HepG2 (cell line): ENCODE data around the gene ZBTB26. TPM values are rescaled to one million over a fixed set of nuclear protein-coding genes. Genes with fewer than 3 reads are reported as not detected.
A peak's percentile ranks its signal among the peaks of the same experiment; 100 is the strongest.

Experiments used
- CREB1 ChIP-seq, 2 experiments: fragments of 450-650 bp in 1 of 2; IDR thresholded peaks; 2 replicates each; pipeline ENCODE4 v1.6.1; 2016 to 2017; ENCODE audit warnings: control low read depth in 1 of 2, mild to moderate bottlenecking in 1 of 2, missing compliant biosample characterization in 1 of 2, missing genetic modification characterization in 1 of 2
- RBAK ChIP-seq: sonication (generic); formaldehyde crosslinking; IDR thresholded peaks from 2 replicates; pipeline ENCODE4 v1.5.1; 2020; ENCODE audit warnings: mild to moderate bottlenecking, missing genetic modification reagents
- SOX13 ChIP-seq, 3 experiments: fragments of 450-650 bp in 1 of 3; sonication (generic) in 1 of 3; formaldehyde crosslinking in 1 of 3; IDR thresholded peaks in 2 of 3; conservative IDR thresholded peaks in 1 of 3; 2 replicates each; pipeline versions ENCODE4 v1.5.0 to v1.6.1; 2016 to 2020; ENCODE audit warnings: antibody characterized with exemption in 1 of 3, mild to moderate bottlenecking in 1 of 3, missing compliant biosample characterization in 1 of 3, missing genetic modification reagents in 1 of 3, moderate library complexity in 1 of 3
- ZNF180 ChIP-seq: sonication (generic); formaldehyde crosslinking; IDR thresholded peaks from 2 replicates; pipeline ENCODE4 v1.4.0; 2020; ENCODE audit warnings: low read depth, missing genetic modification reagents, borderline replicate concordance
- ZNF224 ChIP-seq: sonication (generic); formaldehyde crosslinking; IDR thresholded peaks from 2 replicates; pipeline ENCODE4 v1.5.0; 2020; ENCODE audit warnings: mild to moderate bottlenecking, missing genetic modification reagents
- ZNF333 ChIP-seq: sonication (generic); formaldehyde crosslinking; IDR thresholded peaks from 2 replicates; pipeline ENCODE4 v1.4.0; 2020; ENCODE audit warnings: mild to moderate bottlenecking, missing genetic modification reagents, borderline replicate concordance
- ZNF546 ChIP-seq: sonication (generic); formaldehyde crosslinking; conservative IDR thresholded peaks from 2 replicates; pipeline ENCODE4 v1.8.1; 2023; ENCODE audit warnings: mild to moderate bottlenecking, missing genetic modification reagents
- polyA plus RNA-seq, 8 experiments: library from polyadenylated mRNA; depleted of rRNA in 3 of 8; stranded (reverse) in 7 of 8; unstranded in 1 of 8; fragments of >200 nt; fragmentation: Illumina TruSeq in 4 of 8; extraction: Trizol in 4 of 8; gene quantifications; 2 replicates each; pipeline versions ENCODE4 v1.2.1 to v1.2.3, GENCODE V29; 2011 to 2016; ENCODE audit warnings: low read depth in 4 of 8, missing spikeins in 1 of 8, mixed read lengths in 1 of 8; ENCODE audit not compliant: insufficient read depth in 1 of 8
- total RNA-seq, 5 experiments: library from RNA; depleted of rRNA; stranded (reverse); fragments of >200 nt; fragmentation: Illumina TruSeq; extraction: Trizol; gene quantifications; 2 replicates each; pipeline ENCODE4 v1.2.3, GENCODE V29; 2016; ENCODE audit warnings: low read depth in 1 of 5
- TF ChIP-seq, protein P1 (sequence below): sonication (generic); formaldehyde crosslinking; IDR thresholded peaks from 2 replicates; pipeline ENCODE4 v1.5.0; 2020; ENCODE audit warnings: mild to moderate bottlenecking, missing genetic modification reagents
- TF ChIP-seq, protein P2 (sequence below): IDR thresholded peaks from 2 replicates; pipeline ENCODE4 v1.6.1; 2016; ENCODE audit warnings: missing compliant biosample characterization, missing genetic modification reagents, borderline replicate concordance
- TF ChIP-seq, protein P3 (sequence below): sonication (generic); formaldehyde crosslinking; IDR thresholded peaks from 2 replicates; pipeline ENCODE4 v1.4.0; 2020; ENCODE audit warnings: missing genetic modification reagents
- TF ChIP-seq, protein P4 (sequence below): sonication (generic); formaldehyde crosslinking; IDR thresholded peaks from 2 replicates; pipeline ENCODE4 v1.4.0; 2020; ENCODE audit warnings: missing genetic modification reagents
- TF ChIP-seq, protein P5 (sequence below): sonication (generic); formaldehyde crosslinking; IDR thresholded peaks from 2 replicates; pipeline ENCODE4 v1.4.0; 2020; ENCODE audit warnings: missing genetic modification reagents
- TF ChIP-seq, protein P6 (sequence below): sonication (generic); formaldehyde crosslinking; IDR thresholded peaks from 2 replicates; pipeline ENCODE4 v1.5.0; 2020; ENCODE audit warnings: missing genetic modification reagents

The ZBTB26 gene
- total and polyA plus RNA-seq, 2 of the 13 experiments (the other 11 are each of a cell fraction or from before 2014, with no cell fraction given): 4.5 to 8.6 TPM

DNA sequence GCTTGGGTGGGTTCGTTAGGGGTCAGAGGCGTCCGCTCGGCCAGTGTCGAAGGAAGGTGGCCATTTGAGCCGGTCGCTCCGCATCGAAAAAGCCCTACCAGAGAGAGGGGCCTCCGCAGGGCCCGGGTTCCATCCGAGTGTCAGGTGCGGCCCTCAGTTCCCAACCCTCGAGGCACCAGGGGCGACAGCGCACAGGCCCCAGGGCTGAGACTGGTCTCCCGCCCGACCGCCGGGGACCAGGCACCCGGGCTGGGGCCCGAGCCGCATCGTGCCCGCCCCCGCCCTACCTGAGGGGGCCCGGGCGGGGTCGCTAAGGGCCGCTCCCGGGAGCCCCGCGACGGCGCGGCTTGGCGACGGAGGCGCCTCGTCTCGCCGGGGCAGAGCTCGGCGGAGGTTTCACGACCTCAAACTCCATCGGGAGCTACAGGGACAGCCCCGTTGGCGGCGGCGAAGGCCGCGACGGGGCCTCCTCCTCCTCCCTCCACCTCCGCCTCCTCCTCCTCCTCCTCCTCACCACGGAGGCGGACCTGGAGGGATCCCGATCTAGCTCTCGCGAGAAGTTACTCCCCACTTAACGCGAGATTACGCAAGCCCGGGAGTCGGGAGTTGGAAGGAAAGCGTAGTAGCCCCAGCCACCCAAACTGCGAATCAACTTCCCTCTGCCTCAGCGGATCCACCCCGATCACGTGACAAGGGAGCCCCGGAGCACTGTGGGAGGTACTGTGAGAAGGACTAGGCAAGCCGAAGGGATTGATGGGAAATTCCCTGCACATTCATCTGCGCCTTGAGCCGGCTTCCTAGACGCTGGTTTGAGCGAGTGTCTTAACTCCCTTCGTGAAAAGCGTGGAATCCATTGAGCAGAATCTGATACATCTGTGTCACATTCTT, 26.2 kb downstream of the ZBTB26 start, which contains the start of gene RC3H2 (continued):
- TF ChIP-seq, protein P1, sequence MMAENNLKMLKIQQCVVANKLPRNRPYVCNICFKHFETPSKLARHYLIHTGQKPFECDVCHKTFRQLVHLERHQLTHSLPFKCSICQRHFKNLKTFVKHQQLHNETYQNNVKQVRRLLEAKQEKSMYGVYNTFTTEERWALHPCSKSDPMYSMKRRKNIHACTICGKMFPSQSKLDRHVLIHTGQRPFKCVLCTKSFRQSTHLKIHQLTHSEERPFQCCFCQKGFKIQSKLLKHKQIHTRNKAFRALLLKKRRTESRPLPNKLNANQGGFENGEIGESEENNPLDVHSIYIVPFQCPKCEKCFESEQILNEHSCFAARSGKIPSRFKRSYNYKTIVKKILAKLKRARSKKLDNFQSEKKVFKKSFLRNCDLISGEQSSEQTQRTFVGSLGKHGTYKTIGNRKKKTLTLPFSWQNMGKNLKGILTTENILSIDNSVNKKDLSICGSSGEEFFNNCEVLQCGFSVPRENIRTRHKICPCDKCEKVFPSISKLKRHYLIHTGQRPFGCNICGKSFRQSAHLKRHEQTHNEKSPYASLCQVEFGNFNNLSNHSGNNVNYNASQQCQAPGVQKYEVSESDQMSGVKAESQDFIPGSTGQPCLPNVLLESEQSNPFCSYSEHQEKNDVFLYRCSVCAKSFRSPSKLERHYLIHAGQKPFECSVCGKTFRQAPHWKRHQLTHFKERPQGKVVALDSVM (CRISPR knock-in tag): peak; percentile 72
- peak; percentile 29; the same call in 1 of the 2 replicates for TF ChIP-seq CREB1 (IDR thresholded peaks at IDR 0.05)
- TF ChIP-seq CREB1 (CRISPR knock-in tag; IDR thresholded peaks at IDR 0.05): peak; percentile 87
- no peak for TF ChIP-seq RBAK (CRISPR knock-in tag)
- TF ChIP-seq, protein P2, sequence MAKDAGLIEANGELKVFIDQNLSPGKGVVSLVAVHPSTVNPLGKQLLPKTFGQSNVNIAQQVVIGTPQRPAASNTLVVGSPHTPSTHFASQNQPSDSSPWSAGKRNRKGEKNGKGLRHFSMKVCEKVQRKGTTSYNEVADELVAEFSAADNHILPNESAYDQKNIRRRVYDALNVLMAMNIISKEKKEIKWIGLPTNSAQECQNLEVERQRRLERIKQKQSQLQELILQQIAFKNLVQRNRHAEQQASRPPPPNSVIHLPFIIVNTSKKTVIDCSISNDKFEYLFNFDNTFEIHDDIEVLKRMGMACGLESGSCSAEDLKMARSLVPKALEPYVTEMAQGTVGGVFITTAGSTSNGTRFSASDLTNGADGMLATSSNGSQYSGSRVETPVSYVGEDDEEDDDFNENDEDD (CRISPR knock-in tag): no peak
- TF ChIP-seq SOX13 (IDR thresholded peaks at IDR 0.05): no peak; the same call in 1 of the 2 replicates
- peak in 1 of 2 experiments; percentile 42; a peak in 1 of 4 replicates for TF ChIP-seq SOX13 (CRISPR knock-in tag; conservative IDR thresholded peaks at IDR 0.05 in 1 of 2, IDR thresholded peaks at IDR 0.05 in 1 of 2)
- no peak for TF ChIP-seq ZNF224
- peak; percentile 49; the same call in 1 of the 2 replicates for TF ChIP-seq ZNF546 (CRISPR knock-in tag)
- TF ChIP-seq, protein P3, sequence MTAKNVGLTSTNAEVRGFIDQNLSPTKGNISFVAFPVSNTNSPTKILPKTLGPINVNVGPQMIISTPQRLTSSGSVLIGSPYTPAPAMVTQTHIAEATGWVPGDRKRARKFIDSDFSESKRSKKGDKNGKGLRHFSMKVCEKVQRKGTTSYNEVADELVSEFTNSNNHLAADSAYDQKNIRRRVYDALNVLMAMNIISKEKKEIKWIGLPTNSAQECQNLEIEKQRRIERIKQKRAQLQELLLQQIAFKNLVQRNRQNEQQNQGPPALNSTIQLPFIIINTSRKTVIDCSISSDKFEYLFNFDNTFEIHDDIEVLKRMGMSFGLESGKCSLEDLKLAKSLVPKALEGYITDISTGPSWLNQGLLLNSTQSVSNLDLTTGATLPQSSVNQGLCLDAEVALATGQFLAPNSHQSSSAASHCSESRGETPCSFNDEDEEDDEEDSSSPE: peak; percentile 71; the same call in 1 of the 2 replicates
- TF ChIP-seq, protein P4, sequence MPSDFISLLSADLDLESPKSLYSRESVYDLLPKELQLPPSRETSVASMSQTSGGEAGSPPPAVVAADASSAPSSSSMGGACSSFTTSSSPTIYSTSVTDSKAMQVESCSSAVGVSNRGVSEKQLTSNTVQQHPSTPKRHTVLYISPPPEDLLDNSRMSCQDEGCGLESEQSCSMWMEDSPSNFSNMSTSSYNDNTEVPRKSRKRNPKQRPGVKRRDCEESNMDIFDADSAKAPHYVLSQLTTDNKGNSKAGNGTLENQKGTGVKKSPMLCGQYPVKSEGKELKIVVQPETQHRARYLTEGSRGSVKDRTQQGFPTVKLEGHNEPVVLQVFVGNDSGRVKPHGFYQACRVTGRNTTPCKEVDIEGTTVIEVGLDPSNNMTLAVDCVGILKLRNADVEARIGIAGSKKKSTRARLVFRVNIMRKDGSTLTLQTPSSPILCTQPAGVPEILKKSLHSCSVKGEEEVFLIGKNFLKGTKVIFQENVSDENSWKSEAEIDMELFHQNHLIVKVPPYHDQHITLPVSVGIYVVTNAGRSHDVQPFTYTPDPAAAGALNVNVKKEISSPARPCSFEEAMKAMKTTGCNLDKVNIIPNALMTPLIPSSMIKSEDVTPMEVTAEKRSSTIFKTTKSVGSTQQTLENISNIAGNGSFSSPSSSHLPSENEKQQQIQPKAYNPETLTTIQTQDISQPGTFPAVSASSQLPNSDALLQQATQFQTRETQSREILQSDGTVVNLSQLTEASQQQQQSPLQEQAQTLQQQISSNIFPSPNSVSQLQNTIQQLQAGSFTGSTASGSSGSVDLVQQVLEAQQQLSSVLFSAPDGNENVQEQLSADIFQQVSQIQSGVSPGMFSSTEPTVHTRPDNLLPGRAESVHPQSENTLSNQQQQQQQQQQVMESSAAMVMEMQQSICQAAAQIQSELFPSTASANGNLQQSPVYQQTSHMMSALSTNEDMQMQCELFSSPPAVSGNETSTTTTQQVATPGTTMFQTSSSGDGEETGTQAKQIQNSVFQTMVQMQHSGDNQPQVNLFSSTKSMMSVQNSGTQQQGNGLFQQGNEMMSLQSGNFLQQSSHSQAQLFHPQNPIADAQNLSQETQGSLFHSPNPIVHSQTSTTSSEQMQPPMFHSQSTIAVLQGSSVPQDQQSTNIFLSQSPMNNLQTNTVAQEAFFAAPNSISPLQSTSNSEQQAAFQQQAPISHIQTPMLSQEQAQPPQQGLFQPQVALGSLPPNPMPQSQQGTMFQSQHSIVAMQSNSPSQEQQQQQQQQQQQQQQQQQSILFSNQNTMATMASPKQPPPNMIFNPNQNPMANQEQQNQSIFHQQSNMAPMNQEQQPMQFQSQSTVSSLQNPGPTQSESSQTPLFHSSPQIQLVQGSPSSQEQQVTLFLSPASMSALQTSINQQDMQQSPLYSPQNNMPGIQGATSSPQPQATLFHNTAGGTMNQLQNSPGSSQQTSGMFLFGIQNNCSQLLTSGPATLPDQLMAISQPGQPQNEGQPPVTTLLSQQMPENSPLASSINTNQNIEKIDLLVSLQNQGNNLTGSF (CRISPR knock-in tag): peak; percentile 73
- peak; percentile 43; the same call in 1 of the 2 replicates for TF ChIP-seq ZNF333
- no peak for TF ChIP-seq ZNF180 (CRISPR knock-in tag)
- TF ChIP-seq, protein P5, sequence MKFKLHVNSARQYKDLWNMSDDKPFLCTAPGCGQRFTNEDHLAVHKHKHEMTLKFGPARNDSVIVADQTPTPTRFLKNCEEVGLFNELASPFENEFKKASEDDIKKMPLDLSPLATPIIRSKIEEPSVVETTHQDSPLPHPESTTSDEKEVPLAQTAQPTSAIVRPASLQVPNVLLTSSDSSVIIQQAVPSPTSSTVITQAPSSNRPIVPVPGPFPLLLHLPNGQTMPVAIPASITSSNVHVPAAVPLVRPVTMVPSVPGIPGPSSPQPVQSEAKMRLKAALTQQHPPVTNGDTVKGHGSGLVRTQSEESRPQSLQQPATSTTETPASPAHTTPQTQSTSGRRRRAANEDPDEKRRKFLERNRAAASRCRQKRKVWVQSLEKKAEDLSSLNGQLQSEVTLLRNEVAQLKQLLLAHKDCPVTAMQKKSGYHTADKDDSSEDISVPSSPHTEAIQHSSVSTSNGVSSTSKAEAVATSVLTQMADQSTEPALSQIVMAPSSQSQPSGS: no peak; the same call in 1 of the 2 replicates
- TF ChIP-seq, protein P6, sequence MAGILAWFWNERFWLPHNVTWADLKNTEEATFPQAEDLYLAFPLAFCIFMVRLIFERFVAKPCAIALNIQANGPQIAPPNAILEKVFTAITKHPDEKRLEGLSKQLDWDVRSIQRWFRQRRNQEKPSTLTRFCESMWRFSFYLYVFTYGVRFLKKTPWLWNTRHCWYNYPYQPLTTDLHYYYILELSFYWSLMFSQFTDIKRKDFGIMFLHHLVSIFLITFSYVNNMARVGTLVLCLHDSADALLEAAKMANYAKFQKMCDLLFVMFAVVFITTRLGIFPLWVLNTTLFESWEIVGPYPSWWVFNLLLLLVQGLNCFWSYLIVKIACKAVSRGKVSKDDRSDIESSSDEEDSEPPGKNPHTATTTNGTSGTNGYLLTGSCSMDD: no peak
